NCI-H1694 treated with DMSO at 0.1 percent for 48 hours (cell line): ENCODE measurements around the gene EDARADD.
A peak's percentile ranks its signal among the peaks of the same experiment; 100 is the strongest.

Experiments used
- DNase-seq: peaks from one replicate; lab custom pipeline; 2025; lab: John Stamatoyannopoulos, UW

EDARADD gene

GRCh38 chr1:236392182-236392581, 1.9 kb upstream of the EDARADD start:
- no peak for DNase-seq

DNA sequence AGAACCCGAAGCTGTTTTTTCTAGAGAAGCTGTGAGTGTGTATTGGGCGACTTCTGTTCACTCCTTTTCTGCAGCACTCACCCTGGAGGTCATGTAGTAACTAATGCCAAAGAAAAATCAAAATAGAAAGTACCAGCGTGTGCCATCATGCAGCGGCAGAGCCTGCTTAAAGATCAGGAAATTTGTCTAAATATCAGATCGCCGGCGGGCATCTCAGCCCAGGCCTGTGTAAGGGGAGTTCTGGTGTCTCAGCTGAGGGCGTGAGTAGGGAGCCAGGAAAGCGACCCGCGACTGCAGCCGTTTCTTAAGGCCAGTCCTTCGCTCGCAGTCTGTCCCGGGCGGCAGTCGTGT, 768 bp downstream of the EDARADD start:
- peak; percentile 13 for DNase-seq

DNA sequence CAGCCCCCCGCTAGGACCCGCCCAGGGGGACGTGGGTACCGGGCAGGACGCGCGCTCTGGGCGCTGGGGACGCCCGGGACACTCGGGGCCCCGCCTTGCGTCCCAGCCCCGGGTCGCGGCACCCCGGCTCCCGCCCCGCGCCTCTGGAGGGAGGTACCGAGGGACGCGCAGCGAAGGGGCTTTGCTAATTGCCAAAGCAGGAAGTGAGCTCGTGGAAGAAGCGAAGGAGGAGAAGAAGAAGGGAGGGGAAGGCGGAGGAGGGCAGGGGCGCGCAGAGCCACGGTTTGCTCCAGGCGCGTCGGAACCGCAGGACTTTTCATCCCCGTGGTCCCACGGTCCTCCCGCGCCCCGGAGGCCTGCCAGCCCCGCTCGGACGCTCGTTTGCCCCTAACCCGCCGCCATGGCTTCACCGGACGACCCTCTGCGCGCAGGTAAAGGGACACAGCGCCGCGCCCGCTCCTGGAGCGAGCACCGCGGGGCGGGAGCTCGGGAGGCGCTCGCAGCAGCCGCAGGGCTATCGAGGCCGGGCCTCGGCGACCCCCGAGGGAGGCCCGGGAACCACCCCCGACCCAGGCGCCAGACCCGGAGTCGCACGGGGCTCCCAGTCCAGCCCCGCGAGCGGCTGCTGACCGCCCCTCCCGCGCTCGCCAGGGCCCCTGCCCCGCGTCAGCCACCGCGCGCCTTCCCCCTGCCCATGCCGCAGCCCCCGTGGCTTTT, 1.3 kb downstream of the EDARADD start:
- DNase-seq: no peak

- no peak for DNase-seq
Measured at GRCh38 chr1:236395947-236396664, 2.0 kb downstream of the EDARADD start.

DNA sequence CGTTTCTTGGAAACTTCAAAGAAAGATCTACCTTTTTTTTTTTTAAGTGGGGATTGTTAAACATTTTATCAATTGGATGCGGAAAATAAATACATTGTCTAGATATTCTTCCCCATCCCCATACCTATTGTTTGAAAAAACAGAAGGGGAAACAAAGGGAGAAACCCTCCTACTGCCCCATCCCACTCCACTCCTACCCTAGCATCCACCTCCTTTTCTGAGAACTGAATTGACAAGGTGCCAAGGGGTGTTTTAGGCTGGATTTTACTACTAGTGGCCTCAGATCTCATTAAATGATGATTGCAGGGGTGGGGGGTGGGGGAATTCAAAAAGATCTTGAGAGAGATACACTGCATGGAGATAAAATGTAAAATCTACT, 2.6 kb downstream of the EDARADD start:
- no peak for DNase-seq

GRCh38 chr1:236397173-236397759, 3.2 kb downstream of the EDARADD start:
- DNase-seq: no peak

GRCh38 chr1:236398538-236398937, 4.5 kb downstream of the EDARADD start:
- no peak for DNase-seq

DNA sequence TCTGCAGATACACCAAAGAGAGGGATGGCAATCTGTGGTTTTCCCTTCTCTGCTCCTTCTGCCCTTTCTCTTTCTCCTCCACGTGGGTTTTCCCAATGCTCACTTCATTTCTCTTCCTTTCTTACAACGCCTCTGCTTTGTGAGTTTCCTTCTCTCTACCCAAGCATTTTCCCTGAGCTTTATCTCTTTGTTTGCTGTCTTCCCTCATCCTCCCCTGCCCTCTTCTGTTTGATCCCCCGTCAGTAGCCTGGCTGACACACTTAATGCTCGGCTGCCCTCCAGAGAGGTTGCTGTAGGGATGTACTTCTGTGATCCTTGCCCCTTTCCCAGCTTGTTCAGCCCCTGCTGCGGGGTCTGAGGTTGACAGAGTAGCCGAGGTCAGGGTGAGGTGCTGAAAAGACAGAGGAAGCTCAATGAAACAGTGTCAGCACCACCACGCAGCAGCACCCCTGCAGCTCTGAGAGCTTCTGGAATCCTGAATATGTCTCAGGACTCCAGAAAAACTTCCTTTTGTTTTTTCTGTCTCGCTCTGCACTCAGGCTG, 6.0 kb downstream of the EDARADD start:
- DNase-seq: no peak

- DNase-seq: no peak
Measured at GRCh38 chr1:236401698-236402097, 7.6 kb downstream of the EDARADD start.

DNA sequence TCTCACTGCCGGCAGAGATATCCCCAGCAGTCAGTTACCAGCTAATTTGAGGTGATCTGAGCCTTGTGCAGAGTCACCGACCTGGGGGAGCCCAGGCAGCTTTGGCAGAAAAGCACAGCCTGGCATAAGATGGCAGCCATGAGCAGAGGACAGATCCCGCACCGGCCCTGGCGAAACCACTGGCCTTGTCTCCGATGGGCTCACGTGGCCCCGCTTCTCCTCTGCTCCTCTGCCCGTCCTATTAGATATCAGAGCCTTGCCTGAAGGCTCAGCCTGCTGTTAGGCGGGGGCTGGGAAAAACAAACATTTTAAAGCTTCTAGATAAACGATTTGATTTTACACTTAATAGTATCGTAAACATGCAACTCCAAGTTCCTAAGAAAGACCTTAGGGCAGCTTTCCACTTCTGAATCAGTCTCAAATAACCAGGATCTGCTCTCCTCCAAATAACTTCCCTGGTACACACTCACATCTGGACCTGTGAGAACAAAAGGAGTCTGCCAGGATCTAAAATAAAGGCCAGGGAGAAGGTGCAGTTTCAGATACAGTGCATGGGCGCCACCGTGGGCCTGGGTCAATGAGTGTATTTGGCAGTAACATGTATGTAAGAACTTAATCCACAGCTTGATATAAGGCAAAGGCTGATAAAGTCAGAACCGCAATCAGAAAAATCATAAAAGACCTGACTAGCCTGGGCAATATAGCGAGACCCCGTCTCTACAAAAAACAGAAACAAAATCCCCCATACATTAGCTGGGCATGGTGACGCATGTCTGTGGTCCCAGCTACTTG, 10.0 kb downstream of the EDARADD start:
- DNase-seq: no peak

- no peak for DNase-seq
Measured at GRCh38 chr1:236407059-236407458, 13.0 kb downstream of the EDARADD start.

GRCh38 chr1:236413688-236414087, 19.6 kb downstream of the EDARADD start:
- DNase-seq: no peak

DNA sequence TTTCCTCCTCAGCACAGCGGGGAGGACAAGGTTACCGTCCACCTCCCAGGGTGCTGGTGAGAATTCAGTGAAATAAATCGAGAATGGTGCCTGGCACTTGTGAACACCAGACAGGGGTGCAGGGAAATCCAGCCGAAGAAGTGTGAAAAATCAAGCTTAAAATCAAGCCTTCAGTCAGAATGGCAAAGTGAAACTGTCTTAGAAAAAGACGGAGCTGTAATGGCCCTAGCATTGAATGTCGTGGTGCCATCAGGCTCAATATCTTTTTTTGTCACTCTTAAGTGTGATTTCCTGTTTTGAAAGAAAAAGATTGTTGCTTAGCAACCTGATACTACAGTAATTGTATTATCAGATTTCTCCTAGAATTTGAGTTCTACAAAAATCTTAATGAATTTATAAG, 22.1 kb downstream of the EDARADD start:
- DNase-seq: no peak

GRCh38 chr1:236417336-236417735, 23.2 kb downstream of the EDARADD start:
- no peak for DNase-seq

DNA sequence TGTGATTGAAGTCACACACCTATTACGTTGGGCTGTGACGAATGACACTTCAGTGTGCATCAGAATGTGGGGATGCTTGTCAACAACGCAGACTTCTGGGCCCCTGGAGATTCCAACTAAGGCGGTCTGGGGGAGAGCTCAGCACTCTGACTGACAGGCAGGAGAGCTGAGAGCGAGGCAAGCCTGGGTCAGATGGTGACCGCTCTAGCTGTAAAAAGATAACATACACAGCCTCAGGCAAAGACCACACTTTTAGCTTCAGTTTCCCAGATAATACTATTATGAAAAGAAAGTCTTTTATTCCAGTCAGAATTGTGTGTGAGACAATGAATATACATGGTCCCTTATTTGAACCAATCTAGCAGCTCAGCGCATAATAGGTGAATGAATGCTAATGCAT, 25.4 kb downstream of the EDARADD start:
- DNase-seq: no peak

DNA sequence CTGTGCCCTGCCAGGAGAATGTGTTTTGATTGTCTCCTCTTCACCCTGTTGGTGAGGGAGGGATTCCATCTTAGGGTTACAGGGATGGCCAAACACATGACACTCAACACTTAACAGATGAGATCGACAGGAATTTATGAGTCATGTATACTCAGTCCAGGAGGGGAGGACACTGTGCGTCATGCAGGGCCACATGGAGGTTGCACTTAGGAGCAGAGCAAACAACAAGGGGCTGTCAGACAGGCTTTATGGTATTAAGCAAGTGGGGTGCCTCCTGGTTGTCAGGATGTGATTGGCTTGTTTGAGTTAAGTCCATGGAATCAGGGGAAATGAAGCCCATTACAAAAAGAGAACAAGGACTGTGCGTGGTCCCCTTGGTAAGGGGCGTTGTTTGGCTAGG, 26.9 kb downstream of the EDARADD start:
- DNase-seq: no peak

- no peak for DNase-seq
Measured at GRCh38 chr1:236421850-236422516, 27.9 kb downstream of the EDARADD start.

DNA sequence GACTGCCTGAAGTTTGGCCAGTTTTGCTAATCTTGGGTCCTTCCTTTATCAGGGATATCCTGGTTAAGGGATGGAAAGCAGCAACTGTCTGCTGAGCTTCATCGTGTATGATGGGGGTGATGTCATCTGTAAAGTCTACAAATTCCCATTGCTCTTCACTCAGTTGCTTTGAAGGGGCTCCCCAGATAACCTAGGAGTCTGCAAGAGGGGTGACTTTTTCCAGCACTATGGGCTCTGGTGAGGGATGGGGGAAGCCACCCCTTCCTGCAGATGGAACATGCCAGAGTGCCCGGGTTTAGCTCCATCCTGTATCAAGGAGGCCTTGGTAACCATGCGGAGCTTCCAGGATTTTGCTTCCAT, 28.4 kb downstream of the EDARADD start:
- no peak for DNase-seq

DNA sequence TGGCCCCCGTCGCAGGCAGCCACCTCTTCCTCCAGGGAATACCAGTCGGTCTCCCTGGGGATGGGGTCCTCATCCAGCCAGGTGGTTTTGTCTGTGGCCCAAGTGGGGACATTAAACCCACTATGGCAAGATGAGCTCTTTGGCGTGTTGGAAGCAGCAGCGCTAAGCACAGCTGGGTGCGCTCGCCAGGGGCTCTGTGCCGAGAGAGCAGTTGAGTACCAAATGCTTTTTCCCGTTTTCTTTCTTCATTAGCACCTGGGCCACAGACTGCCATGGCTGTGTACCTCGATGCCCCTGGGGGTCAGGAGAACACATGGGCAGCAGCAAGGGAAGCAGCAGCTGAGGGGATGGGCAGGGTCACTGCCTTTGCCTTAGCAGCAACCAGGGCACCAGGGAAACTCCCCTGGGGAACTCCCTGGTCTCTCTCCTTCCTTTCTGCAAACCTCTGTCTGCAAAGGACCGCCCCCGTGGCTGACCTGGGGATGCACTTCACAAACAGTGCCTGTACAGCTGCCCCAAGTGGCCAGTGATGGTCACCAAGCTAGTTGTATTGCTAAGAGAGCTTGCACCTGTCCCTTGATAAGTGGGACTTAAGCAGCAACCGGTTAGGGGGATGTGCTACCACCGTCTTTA, 31.1 kb downstream of the EDARADD start:
- DNase-seq: no peak

GRCh38 chr1:236426215-236426614, 32.1 kb downstream of the EDARADD start:
- no peak for DNase-seq

DNA sequence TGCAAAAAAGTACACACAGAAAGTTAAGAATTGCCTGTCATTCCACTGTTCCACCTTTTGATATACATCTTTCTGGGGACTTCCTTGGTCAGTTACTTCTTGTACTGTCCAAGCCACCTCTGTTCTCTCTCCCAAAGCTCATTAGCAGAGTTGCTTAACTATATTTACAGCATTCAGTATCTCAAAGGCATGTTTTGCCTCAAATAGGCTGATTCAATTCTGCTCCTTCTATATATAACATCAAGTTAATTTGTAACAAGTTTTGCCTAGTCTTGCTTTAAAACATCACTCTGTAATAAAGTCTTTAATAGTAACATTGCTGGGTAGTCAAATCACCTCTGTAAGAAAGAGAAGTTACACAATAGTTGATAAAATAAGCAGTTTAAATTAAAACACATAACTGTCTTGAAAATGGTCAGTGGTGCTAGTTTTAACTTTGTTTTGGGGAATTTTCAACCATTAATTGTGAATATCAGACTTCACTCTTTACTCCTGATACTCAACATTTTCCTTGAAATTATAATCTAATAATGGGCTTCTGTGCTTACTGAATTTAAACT, 35.7 kb downstream of the EDARADD start:
- no peak for DNase-seq
